Pons (tissue), 1 donor: ENCODE results near the gene SLC5A12.

Source experiments
- DNase-seq: peaks from one replicate; pipeline ENCODE4 v3.0.0-alpha.2; 2016; ENCODE audit warnings: low spot score

Gene SLC5A12

GRCh38 chr11:26721948-26722475 is at the start of gene SLC5A12:
Gene SLC5A12, minus strand, starts transcription at chr11:26722060. Its CDS starts 346 bp downstream, at chr11:26721714.
- DNase-seq: no peak

GRCh38 chr11:26769027-26769426 is 47.2 kb upstream of the SLC5A12 start:
- DNase-seq: no peak

- DNase-seq: no peak
Measured at GRCh38 chr11:26767060-26767459, 45.2 kb upstream of the SLC5A12 start.

GRCh38 chr11:26765323-26765722 is 43.5 kb upstream of the SLC5A12 start:
- no peak for DNase-seq

- DNase-seq: no peak
Measured at GRCh38 chr11:26764825-26765224, 43.0 kb upstream of the SLC5A12 start.

GRCh38 chr11:26764315-26764714 is 42.5 kb upstream of the SLC5A12 start:
- no peak for DNase-seq

GRCh38 chr11:26762089-26762488 is 40.2 kb upstream of the SLC5A12 start:
- DNase-seq: no peak

- DNase-seq: no peak
Measured at GRCh38 chr11:26761361-26761809, 39.5 kb upstream of the SLC5A12 start.

- DNase-seq: no peak
Measured at GRCh38 chr11:26757995-26758394, 36.1 kb upstream of the SLC5A12 start.

GRCh38 chr11:26755762-26756161 is 33.9 kb upstream of the SLC5A12 start:
- no peak for DNase-seq

- DNase-seq: peak; percentile 82
Measured at GRCh38 chr11:26753723-26754504, 32.1 kb upstream of the SLC5A12 start.

- no peak for DNase-seq
Measured at GRCh38 chr11:26749927-26750326, 28.1 kb upstream of the SLC5A12 start.

- no peak for DNase-seq
Measured at GRCh38 chr11:26743622-26744021, 21.8 kb upstream of the SLC5A12 start.

GRCh38 chr11:26742966-26743365 is 21.1 kb upstream of the SLC5A12 start:
- no peak for DNase-seq

- DNase-seq: no peak
Measured at GRCh38 chr11:26741036-26741435, 19.2 kb upstream of the SLC5A12 start.

GRCh38 chr11:26739366-26740073 is 17.7 kb upstream of the SLC5A12 start:
- no peak for DNase-seq

GRCh38 chr11:26734691-26735090 is 12.8 kb upstream of the SLC5A12 start:
- no peak for DNase-seq

GRCh38 chr11:26731084-26731456 is 9.2 kb upstream of the SLC5A12 start:
- DNase-seq: no peak

GRCh38 chr11:26730414-26731083 is 8.7 kb upstream of the SLC5A12 start:
- DNase-seq: no peak

- no peak for DNase-seq
Measured at GRCh38 chr11:26729284-26729683, 7.4 kb upstream of the SLC5A12 start.

GRCh38 chr11:26726960-26727359 is 5.1 kb upstream of the SLC5A12 start:
- DNase-seq: no peak

- no peak for DNase-seq
Measured at GRCh38 chr11:26719998-26720397, 1.9 kb downstream of the SLC5A12 start.
